Activated naive CD4-positive, alpha-beta T cell treated with anti-CD3 and anti-CD28 coated beads, Interleukin-2, amount 50 U/mL, for 72 hours (primary cell): ENCODE results near the gene BTRC. TPM values are rescaled to one million over a fixed set of nuclear protein-coding genes. Genes with fewer than 3 reads are reported as not detected.
"Not testable (repeated sequence)": the region's sequence is repeated elsewhere in the genome, so short reads cannot be mapped to it uniquely, and the experiment has no call there.

Experiments used
- ATAC-seq, 2 donors: fragments of 150-1000 bp; cut with Tn5 transposase; 2 replicates each; pipeline ENCODE4 v1.10.0; 2021; ENCODE audit warnings: mild to moderate bottlenecking in 2 of 2, moderate library complexity in 2 of 2
- DNase-seq, 2 donors: peaks; one replicate each; pipeline ENCODE4 v3.0.0; 2021 to 2022; ENCODE audit warnings: low spot score in 2 of 2
- H3K27ac Mint-ChIP-seq, 2 donors: one replicate each; pipeline ENCODE4 v1.8.0; 2022; ENCODE audit warnings: mild to moderate bottlenecking in 2 of 2, mixed read lengths in 2 of 2
- H3K36me3 Mint-ChIP-seq, 2 donors: one replicate each; pipeline ENCODE4 v1.8.0; 2022; ENCODE audit warnings: mixed read lengths in 2 of 2
- H3K9me3 Mint-ChIP-seq, 2 donors: one replicate each; pipeline ENCODE4 v1.8.0; 2022; ENCODE audit warnings: mixed read lengths in 2 of 2
- total RNA-seq, 2 donors: library from RNA; stranded (reverse); gene quantifications; one replicate each; pipeline ENCODE4 v1.2.3, GENCODE V29; 2022

BTRC gene
- total RNA-seq, 2 donors from 2014 or later: 12.0 to 20.9 TPM

GRCh38 chr10:101364721-101365120, 10.8 kb downstream of the BTRC start:
- Mint-ChIP-seq H3K27ac (no peak overlapping the region), H3K9me3 (no peaks in the 10 kb centered on the region), H3K36me3 (peaks cover 0 to 4% of the 10 kb centered on the region in 2 donors)
- DNase-seq: no peak
- no peak for ATAC-seq

- Mint-ChIP-seq H3K27ac (no peak overlapping the region), H3K36me3 (peaks cover 0 to 4% of the 10 kb centered on the region in 2 donors), H3K9me3 (no peaks in the 10 kb centered on the region)
- ATAC-seq: peak; percentile 78 to 82
- peak in 1 of 2 donors; percentile 7 for DNase-seq
Measured at GRCh38 chr10:101367569-101368453, 13.8 kb downstream of the BTRC start.

- peaks cover 0 to 14% of the 10 kb centered on the region in 2 donors for H3K36me3 Mint-ChIP-seq
- H3K27ac Mint-ChIP-seq: no peak overlapping the region
- H3K9me3 Mint-ChIP-seq: peaks cover 0 to 5% of the 10 kb centered on the region in 2 donors
- DNase-seq (no peak), ATAC-seq (no peak)
Measured at GRCh38 chr10:101373063-101373462, 19.1 kb downstream of the BTRC start.

GRCh38 chr10:101373993-101374392, 20.0 kb downstream of the BTRC start:
- not testable (repeated sequence) for H3K27ac Mint-ChIP-seq, H3K9me3 Mint-ChIP-seq, DNase-seq, ATAC-seq
- H3K36me3 Mint-ChIP-seq: peaks cover 0 to 14% of the 10 kb centered on the region in 2 donors

- H3K9me3 Mint-ChIP-seq: peaks cover 0 to 5% of the 10 kb centered on the region in 2 donors
- DNase-seq (no peak), ATAC-seq (no peak)
- H3K36me3 Mint-ChIP-seq: peaks cover 0 to 14% of the 10 kb centered on the region in 2 donors
- no peak overlapping the region for H3K27ac Mint-ChIP-seq
Measured at GRCh38 chr10:101375076-101375475, 21.1 kb downstream of the BTRC start.

GRCh38 chr10:101379663-101380352, 25.8 kb downstream of the BTRC start:
- no peak overlapping the region for H3K27ac Mint-ChIP-seq
- H3K36me3 Mint-ChIP-seq: no peaks in the 10 kb centered on the region
- no peaks in the 10 kb centered on the region for H3K9me3 Mint-ChIP-seq
- no peak for DNase-seq
- no peak for ATAC-seq

- Mint-ChIP-seq H3K36me3 (no peaks in the 10 kb centered on the region), H3K9me3 (no peaks in the 10 kb centered on the region), H3K27ac (peak overlapping the region in 1 of 2 donors; percentile 42)
- DNase-seq: no peak
- ATAC-seq: peak; percentile 90 to 97
Measured at GRCh38 chr10:101380353-101381017, 26.5 kb downstream of the BTRC start.

GRCh38 chr10:101385866-101386658, 32.1 kb downstream of the BTRC start:
- ATAC-seq: no peak
- H3K36me3 Mint-ChIP-seq: peaks cover 0 to 5% of the 10 kb centered on the region in 2 donors
- H3K9me3 Mint-ChIP-seq: no peaks in the 10 kb centered on the region
- H3K27ac Mint-ChIP-seq: no peak overlapping the region
- no peak for DNase-seq

GRCh38 chr10:101386659-101387259, 32.8 kb downstream of the BTRC start:
- ATAC-seq (no peak), DNase-seq (no peak)
- Mint-ChIP-seq H3K27ac (no peak overlapping the region), H3K36me3 (peaks cover 0 to 5% of the 10 kb centered on the region in 2 donors), H3K9me3 (no peaks in the 10 kb centered on the region)

- peaks cover 0 to 5% of the 10 kb centered on the region in 2 donors for H3K36me3 Mint-ChIP-seq
- H3K27ac Mint-ChIP-seq: no peak overlapping the region
- DNase-seq (no peak), ATAC-seq (no peak)
- H3K9me3 Mint-ChIP-seq: no peaks in the 10 kb centered on the region
Measured at GRCh38 chr10:101388676-101389276, 34.8 kb downstream of the BTRC start.

GRCh38 chr10:101389532-101389931, 35.6 kb downstream of the BTRC start:
- ATAC-seq, DNase-seq, H3K27ac Mint-ChIP-seq, H3K36me3 Mint-ChIP-seq, H3K9me3 Mint-ChIP-seq: not testable (repeated sequence)

- Mint-ChIP-seq H3K27ac (no peak overlapping the region), H3K36me3 (peaks cover 0 to 5% of the 10 kb centered on the region in 2 donors), H3K9me3 (no peaks in the 10 kb centered on the region)
- DNase-seq (no peak), ATAC-seq (no peak)
Measured at GRCh38 chr10:101389986-101390531, 36.1 kb downstream of the BTRC start.

- Mint-ChIP-seq H3K36me3 (peaks cover 0 to 5% of the 10 kb centered on the region in 2 donors), H3K9me3 (no peaks in the 10 kb centered on the region), H3K27ac (no peak overlapping the region)
- ATAC-seq: no peak
- no peak for DNase-seq
Measured at GRCh38 chr10:101393378-101393777, 39.4 kb downstream of the BTRC start.

GRCh38 chr10:101394524-101395133, 40.7 kb downstream of the BTRC start:
- no peak overlapping the region for H3K27ac Mint-ChIP-seq
- H3K9me3 Mint-ChIP-seq: no peaks in the 10 kb centered on the region
- H3K36me3 Mint-ChIP-seq: no peaks in the 10 kb centered on the region
- DNase-seq (no peak), ATAC-seq (no peak)

- ATAC-seq (peak in 1 of 2 donors; percentile 78), DNase-seq (peak in 1 of 2 donors; percentile 26)
- Mint-ChIP-seq H3K27ac (no peak overlapping the region), H3K36me3 (no peaks in the 10 kb centered on the region), H3K9me3 (no peaks in the 10 kb centered on the region)
Measured at GRCh38 chr10:101397140-101397539, 43.2 kb downstream of the BTRC start.
